NCI-H345 treated with DMSO at 0.1 percent for 48 hours (cell line): ENCODE data around the gene CLGN.

Source experiments
- DNase-seq: peaks from one replicate; lab custom pipeline; 2025; ENCODE audit not compliant: unreplicated experiment; lab: John Stamatoyannopoulos, UW

The CLGN gene

DNA sequence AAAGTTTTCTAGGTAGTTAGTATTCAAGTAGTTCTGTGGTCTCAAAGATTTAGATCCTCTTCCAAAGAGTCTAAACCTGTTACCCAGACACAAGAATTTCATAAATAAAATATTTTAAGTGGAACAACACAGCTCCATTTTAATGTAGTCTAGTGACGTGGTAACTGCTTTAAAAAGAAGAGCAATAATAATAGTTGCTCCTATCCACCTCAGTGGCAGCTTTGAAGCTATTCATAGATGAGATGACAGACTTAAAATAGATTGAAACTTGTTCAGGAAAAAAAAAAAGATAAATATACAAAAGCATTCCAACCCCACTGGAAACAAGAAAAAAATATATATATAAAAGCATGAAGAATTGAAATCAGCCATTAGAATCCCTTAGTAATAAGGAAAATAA lies 39.4 kb downstream of the CLGN start:
- DNase-seq, result no peak

DNA sequence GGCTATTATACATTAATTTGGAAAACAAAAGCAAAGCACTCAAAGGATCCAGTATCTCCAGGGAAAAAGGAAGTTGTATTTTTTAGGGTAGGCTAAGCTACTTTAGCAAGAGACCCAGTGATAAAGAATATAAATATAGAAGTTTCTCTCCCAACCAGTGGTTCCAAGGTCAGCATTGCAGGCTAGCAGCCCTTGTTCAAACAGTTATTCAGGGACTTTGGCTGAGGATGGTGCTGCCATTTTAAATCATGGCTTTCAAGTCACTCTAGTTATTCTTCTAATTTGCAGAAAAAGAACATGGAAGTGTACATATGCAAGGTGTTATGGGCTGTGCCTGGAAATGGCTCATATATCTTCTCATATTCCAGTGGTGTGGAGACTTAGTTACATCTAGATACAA lies 44.7 kb downstream of the CLGN start:
- no peak for DNase-seq

DNA sequence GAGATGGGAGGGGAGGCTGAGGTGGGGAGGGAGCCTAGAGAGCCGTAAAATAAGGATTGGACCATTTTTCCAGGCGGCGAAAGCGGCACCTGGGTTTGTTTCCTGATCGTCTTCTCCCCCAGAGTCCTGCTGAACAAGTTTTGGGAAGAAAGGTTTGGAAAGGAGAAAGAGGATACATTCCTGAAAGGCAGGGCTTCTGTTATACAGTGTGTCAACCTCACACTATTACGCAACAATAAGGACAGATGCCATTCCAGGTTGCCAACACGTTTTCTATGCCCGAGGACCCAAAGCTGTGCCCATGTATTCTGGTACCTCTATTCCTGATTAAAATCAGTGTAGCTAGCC lies 53.3 kb downstream of the CLGN start:
- DNase-seq, result no peak

DNA sequence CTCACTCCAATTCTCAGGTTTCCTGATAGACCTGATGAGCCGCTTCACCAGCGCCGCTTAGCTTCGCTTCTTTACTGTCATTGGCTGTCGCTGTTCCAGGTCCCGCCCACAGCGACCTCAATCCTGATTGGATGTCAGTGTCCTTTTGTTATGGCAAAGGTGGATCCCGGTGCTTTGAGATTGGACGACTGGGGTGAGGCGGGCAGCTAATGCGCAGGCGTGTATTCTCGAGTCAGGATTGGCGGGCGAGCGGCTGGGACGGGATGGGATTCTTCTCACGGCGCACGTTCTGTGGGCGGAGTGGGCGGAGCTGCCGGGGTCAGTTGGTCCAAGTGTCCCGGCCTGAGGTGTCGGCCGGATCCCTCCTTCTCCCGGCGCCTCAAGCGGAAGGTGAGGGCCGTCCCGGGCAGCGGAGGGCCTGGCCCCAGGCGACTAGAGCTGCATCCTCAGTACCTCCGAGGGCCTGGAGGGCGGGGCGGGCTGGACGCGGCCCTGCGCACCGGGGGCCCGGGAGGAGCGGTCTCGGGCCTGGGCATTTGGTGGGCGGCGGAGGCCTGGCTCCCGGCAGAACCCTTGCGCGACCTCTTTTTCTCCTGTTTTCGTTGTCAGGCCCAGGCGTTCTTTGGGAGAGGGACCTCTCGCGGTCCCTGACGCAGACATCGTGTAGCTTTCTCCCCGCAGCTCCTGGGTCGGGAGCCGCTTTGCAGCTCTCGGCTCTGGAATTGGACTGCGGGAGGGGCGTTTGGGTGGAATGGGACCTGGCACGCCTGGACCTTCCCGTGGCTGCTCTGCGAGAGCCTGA lies 53.9 kb downstream of the CLGN start, which contains the start of gene SCOC:
Gene SCOC, plus strand, starts transcription at position 319 of the 802 bp plus-strand sequence. CDS start 5,525 bp downstream, outside the sequence.
- DNase-seq, result peak; percentile 93

DNA sequence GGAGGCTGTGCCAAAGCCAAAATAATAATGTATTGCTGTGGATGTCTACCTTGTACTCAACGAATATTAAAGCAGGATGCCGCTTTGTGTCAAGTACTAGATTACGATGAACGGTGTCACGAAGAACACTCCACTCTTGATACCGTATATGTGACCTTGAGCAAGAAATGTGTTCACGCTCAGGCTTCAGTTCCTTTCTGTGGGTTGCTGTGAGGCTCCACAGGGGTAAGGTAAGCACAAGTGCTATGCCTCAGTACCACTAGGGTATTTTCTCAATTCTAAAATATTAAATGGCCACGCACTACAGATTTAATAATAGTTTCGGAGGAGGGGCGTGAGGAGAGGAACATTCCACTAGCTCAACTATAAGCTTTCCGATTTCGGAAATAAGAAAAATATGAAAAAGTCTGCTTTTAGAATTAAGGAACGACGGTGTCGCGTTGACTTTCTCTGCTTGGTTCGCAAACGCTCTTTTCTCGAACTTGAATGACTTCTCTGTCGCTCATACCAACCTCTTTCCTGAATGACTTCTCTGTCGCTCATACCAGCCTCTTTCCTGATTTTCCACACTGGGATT lies 54.6 kb downstream of the CLGN start:
- peak; percentile 42 for DNase-seq

DNA sequence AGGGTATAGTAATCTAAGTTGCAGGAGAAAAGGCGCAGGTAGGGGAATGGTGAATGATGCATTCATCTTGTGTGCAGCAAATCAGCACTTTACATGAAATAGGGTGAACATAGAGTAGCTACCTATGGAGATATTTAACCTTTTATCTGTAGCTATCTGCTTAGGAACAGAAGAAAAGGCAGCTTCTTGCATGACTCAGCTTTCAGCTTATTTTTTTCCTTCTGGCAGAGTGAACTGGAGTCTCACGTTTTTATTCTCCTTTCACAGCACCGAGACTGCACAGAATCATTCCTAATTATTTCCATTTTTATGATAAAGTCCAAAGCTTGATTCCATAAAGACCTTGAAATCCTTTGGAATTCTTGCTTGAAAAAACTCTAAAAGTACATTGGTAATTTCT lies 58.8 kb downstream of the CLGN start:
- DNase-seq, result no peak

DNA sequence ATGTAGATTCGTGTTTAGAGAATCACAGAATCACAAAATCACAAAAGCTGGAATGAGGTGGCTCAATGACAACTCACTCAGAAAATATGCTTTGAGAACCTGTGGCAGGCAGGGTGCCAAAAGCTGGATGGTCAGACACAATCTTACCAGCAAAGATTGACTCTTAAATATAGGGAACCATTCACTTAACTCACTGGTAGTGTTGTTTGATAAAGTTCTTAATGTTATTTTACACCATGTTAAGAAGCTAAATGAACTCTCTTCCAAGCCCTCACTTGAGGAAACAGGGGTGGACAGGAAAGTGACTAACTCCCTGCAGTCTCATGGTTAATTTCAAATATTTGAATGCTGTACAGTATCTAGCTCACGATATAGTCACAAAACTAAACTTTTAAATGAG lies 59.7 kb downstream of the CLGN start:
- DNase-seq, result no peak

DNA sequence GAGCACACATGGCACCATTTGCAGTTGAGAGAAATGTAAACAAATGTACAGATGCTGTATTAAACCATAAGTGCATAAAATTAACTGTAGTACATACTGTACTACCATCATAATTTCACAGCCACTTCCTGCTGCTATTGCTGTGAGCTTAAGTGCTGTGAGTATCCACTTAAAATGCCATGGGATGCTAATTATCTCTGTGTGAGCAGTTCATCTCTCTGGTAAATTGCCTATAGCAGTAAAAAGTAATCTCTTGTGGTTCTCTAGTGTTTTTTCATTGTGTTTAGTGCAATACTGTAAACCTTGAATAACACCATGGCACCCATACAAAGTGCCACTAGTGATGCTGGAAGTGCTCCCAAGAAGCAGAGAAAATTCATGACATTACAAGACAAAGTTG lies 63.9 kb downstream of the CLGN start:
- peak; percentile 73 for DNase-seq

DNA sequence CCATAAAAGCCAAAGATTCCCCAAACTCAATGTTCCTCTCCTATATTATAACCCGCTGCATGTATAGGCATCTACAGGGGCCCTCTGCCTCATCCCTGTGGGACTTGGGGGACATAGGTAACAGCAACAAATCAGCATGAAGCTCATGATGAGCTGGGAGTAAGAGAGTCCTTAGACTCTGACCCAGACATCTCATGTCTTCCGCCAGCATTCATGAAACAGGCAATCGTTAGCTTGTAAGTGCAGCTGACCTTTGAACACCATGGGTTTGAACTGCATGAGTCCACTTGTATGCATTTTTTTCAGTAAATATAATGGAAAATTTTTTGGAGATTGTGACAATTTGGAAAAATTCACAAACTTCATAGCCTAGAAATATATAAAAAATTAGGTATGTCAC lies 64.4 kb downstream of the CLGN start:
- DNase-seq, result no peak

DNA sequence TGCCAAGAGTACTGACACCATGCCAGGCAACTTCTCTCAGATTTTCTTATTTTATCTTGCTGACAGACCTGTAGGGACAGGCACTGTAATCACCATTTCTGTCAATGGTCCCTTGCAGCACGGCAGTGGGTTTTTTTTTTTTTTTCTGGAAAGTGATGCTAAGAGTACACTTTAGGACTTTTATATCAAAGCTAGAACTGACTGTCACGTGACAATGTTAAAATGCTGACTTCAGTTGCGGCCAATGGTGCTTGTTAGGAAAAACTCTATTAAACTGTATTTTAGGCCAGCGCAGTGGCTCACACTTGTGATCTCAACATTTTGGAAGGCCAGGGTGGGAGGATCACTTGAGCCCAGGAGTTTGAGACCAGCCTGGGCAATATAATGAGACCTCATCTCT lies 66.3 kb downstream of the CLGN start:
- no peak for DNase-seq

DNA sequence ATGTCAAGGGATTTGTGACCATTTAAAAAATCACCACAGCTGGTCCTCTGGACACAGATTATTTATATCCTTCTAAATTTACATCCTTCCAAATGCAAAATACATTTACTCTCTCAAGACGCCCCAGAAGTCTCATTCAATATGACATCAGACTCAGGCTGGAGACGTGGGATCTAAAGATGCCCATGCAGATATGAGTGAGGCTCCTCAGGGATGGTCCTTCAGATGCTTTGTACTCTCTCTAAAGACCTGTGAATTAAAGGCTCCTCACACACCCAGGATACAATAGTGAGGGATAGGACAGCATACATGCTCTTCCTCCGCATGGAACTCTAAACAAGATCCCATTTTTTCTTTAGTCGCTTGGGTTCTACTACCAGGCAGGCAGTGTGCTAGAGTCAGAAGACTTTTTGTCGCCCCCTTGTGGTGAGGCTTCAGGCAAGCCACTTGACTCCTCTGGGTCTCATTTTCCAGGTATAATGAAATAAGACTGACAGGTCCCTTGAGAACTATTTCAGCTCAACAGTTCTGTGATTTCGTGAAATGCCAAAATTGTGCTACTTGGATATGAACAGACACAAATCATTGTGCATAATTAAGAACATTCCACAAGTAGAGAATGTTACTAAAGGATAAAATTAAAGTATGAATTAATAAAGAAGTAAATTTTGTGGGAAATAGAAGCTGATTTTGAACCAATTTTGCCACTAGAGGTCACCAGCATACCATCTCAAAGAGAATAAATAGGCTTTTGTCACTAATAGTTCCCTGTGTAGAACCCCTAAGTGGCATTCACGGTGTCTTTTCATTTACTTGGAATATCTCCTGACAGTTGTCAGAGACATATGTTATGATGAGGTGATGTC lies 67.7 kb downstream of the CLGN start:
- DNase-seq, result peak; percentile 61

DNA sequence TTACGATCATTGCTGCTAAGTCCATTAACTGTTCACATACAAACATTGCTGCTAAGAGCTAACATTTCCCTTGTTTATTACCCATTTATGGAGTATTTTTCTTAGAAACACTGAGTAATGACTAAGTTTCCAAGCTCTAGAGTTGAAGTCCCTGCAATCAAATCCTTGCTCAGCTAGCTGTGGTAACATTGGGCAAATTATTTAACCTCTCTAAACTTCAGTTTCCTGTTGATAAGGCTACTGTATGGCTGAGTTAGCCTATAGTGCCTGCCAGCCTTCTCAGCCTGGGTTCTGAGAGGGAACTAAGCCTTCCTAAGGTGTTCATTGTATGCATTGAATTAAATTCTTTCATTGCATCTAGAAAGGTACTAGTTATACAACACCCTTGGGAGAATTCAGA lies 69.2 kb downstream of the CLGN start:
- DNase-seq, result no peak

DNA sequence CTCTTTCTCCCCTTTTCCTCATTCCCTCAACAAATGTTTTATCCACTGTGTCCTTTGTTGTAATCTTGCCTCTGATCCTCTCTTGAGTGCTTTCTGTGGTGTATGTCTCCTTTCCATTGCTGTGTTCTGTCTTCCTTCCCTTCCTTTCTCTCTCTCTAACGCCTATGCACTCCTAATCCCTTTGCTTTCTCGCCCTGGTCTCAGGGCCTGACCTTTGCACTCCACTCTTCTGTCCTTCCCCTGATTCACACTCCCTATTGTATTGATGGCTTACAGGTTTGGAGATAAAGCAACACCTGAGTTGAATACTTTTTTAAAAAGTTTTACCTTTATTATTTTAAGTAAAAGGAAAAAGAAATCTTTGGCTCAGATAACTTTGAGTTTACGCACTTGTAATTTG lies 69.6 kb downstream of the CLGN start:
- DNase-seq, result no peak

DNA sequence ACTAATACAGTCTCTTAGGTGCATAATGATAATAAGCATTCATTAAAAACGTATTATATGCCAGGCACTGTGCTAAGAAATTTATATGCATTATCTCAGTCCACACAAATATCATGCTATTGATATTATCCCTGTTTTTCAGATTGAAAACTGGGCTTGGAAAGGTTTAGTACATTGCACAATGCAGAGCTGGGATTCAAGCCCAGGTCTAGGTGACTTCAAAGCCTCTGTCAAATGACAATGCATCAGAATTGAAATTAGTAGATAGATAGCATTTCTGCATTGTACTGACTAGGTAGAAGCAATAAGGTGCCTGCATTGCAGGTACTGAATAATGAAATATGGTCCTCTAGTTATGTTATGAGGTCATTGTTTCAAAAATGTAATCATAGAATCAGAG lies 72.2 kb downstream of the CLGN start:
- DNase-seq, result no peak

DNA sequence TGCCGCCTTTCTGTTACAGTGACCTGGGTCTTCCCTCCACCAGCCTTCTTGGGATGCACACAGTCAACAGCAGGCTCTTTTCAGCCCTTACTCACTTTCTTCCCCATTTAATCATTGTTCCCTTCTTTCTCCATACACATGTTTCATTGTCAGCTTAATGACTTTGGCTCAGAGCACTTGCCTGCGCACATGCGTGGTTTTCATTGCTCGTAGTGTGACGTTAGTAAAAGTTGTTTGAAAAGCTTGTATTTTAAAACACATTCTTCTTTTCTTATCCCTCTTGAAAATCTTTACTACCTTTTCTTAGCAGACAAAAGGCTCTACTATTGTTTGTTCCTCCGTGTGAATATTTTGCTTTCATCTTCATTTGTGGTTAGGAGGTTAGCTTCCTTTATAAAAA lies 73.7 kb downstream of the CLGN start:
- no peak for DNase-seq

DNA sequence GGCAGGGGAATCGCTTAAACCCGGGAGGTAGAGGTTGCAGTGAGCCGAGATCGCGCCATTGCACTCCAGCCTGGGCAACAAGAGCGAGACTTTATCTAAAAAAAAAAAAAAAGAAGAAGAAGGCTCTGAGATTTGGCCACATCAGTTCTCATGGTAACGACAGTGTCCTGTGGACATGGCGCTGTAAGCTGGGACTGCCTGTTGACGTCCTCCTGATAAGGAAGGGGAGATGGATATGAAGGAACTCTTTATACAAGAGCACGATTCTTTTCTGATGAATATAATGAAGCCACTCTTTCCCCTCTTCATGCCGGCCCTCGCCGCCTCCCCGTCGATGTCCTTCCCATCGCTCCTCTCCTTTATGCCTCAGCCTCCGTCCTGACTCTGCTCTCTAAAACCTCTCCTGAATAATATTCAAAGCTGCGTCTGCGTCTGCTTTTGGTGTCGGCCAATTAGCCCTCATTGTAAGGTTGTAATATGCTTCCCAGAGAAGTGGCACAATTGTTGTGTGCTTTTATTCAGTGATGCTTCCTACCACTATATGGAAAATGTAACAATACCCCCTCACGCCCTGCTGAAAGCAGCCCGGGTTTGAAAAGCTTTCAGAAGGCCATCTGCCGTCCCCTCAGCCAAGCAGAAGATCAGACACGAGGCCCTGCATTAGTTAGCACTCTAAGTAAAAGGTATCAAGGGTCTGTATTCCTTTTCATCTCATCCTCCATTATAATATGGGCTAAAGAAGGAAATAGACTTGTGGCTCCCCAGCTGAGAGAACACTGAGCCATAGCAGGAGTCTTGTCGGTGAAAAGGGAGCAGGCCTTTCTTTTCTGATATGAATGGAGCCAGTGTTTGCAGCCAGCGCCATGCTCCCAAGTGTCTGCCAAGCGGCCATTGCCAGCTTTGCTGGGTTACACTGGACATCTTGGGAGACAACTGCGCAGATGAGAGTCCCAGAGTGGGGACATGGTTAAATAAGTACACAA lies 76.1 kb downstream of the CLGN start:
- peak; percentile 39 for DNase-seq

DNA sequence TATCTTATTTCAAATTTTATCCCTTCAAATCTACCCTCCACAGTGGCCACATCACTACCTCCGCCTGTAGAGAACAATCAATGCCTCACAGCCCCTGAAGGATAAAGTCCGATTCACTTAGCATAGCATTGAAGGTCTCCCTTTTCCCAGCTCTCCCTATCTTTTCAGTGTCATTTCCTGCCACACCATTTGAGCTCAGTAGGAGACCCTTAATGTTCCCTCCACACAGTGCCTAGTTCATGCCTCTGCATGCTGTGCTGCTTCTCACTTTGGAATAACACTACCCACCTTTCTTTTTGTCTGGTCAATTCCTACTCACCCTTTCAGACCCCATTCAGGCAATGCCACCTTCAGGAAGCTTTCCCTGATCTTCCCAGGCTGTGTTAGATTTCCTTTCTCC lies 77.6 kb downstream of the CLGN start:
- no peak for DNase-seq

DNA sequence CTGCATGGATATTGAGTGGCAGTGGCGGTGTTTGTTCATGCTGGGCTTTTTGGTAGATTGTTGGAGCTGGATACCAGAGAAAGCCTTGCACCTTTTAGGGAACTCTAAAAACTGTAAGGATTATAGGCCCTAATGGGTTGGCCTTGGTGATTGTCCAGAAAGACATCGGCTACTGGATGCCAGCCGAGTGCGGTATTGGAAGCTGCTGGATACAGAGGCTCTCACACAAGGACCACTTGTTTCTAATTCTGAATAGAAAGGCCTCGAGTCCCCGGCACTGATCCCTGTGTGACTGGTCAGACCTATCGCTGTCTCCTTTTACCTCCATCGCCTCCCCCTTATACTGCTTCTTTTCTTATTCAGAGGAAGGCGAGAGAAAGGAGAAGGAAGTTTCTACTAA lies 81.3 kb downstream of the CLGN start:
- DNase-seq, result no peak

DNA sequence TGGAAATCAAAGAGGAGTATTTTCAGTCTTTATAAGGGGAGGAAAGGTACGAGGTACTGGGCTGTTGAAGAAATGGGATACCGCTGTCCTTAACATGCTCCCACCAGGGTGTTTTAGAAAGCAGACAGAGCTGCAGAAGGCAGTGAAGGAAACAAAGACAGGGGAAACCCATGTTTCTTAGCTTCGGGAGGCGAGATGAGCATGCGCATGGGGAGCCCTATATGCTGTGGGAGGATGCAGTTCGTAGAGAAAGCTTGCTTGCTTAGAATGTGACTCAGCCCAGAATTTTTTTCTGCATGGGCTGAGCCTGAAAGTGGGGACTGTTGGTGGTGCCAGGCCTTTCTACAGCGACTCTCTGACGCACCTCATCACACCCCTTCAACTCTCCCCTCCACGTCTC lies 82.8 kb downstream of the CLGN start:
- no peak for DNase-seq

DNA sequence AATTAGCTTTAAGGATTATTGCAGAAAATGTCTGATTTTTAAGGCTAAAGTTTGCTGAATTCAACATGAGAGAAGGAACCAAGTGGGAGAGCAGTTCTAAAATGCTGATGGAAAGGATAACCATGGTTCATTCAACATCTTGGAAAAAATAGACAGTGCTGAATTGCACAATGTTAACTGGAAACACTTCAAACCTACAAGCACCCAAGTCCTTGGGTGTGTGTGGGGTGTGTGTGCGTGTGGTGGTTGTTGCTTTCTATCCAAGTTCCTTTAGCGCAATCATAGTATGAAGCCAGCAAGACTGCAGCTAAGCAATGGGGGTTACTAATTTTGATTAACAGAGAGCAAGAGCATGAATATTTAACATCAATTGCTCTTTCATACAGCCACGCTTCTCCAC lies 83.3 kb downstream of the CLGN start:
- DNase-seq, result no peak

DNA sequence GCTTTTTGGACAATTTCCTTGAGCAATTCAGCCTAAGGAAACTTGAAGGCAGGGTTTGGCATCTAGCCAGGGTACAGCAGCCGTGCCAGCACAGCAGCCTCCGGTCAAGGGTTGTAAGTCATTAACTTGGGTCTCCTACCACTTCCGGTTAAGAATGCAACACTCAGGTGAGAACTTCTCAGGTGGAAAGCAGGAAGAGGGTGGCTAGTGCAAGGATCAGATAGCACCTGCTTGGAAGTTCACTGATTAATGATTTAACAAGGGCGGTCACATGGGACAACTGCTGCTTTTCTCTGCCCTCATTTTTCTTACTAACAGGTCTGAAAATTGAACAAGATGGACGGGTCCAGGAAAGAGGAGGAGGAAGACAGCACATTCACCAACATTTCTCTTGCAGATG lies 84.1 kb downstream of the CLGN start:
- DNase-seq, result no peak
